22Rv1 (cell line): Measurements from ENCODE around the gene RAB15.

Source experiments
- ZFX ChIP-seq: fragments of 450-650 bp; IDR thresholded peaks from 2 replicates; pipeline ENCODE4 v1.6.1; 2017; ENCODE audit warnings: antibody characterized with exemption, borderline replicate concordance
- TF ChIP-seq, protein P1 (sequence below): fragments of 450-650 bp; IDR thresholded peaks from 2 replicates; pipeline ENCODE4 v1.5.1; 2017; ENCODE audit warnings: mild to moderate bottlenecking

DNA sequence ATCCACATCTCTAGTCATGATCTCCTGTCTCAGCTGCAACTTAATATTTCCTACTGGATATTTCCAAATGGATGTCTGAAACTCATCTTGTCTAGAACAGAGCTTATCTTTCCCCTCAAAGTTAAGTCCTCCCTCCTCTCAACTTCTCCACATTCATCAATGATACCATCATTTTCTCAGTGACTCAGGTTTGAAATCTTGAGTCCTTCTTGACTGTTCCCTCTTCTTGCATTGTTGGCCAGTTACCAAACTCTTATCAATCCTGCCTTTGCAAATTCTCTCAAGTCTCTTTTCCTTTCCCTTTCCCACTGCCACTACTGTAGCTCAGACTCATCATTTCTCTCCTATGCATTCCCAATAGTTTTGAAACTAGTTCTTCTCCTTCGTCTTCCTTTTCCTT lies 72.2 kb downstream of the RAB15 start:
- TF ChIP-seq, protein P1, sequence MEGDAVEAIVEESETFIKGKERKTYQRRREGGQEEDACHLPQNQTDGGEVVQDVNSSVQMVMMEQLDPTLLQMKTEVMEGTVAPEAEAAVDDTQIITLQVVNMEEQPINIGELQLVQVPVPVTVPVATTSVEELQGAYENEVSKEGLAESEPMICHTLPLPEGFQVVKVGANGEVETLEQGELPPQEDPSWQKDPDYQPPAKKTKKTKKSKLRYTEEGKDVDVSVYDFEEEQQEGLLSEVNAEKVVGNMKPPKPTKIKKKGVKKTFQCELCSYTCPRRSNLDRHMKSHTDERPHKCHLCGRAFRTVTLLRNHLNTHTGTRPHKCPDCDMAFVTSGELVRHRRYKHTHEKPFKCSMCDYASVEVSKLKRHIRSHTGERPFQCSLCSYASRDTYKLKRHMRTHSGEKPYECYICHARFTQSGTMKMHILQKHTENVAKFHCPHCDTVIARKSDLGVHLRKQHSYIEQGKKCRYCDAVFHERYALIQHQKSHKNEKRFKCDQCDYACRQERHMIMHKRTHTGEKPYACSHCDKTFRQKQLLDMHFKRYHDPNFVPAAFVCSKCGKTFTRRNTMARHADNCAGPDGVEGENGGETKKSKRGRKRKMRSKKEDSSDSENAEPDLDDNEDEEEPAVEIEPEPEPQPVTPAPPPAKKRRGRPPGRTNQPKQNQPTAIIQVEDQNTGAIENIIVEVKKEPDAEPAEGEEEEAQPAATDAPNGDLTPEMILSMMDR: no peak
- TF ChIP-seq ZFX: no peak
